Hepatocyte (in vitro differentiated cells): ENCODE data around the gene SOX6. TPM values are rescaled to one million over a fixed set of nuclear protein-coding genes. Genes with fewer than 3 reads are reported as not detected.

Experiments
- DNase-seq: peaks from one replicate; pipeline ENCODE4 v3.0.0-alpha.2; 2016; ENCODE audit warnings: low spot score
- H2AFZ ChIP-seq: fragments of 200-600 bp; sonication (generic); 2 replicates; pipeline ENCODE4 v1.6.0; 2016; ENCODE audit warnings: antibody characterized with exemption, mild to moderate bottlenecking
- H3K27ac ChIP-seq: fragments of 200-600 bp; sonication (generic); 2 replicates; pipeline ENCODE4 v1.5.1; 2016; ENCODE audit warnings: mild to moderate bottlenecking
- H3K27me3 ChIP-seq: fragments of 200-600 bp; sonication (generic); 2 replicates; pipeline ENCODE4 v1.6.1; 2016
- H3K36me3 ChIP-seq: fragments of 200-600 bp; sonication (generic); replicated peaks from 2 replicates; pipeline ENCODE4 v1.5.1; 2016; ENCODE audit warnings: low read depth; ENCODE audit not compliant: insufficient read depth
- H3K4me1 ChIP-seq: fragments of 200-600 bp; sonication (generic); 2 replicates; pipeline ENCODE4 v1.5.1; 2016; ENCODE audit warnings: mild to moderate bottlenecking, moderate library complexity; ENCODE audit not compliant: insufficient read depth
- H3K4me2 ChIP-seq: fragments of 200-600 bp; sonication (generic); 2 replicates; pipeline ENCODE4 v1.6.0; 2016
- H3K4me3 ChIP-seq: fragments of 200-600 bp; sonication (generic); 2 replicates; pipeline ENCODE4 v1.5.1; 2016; ENCODE audit warnings: mild to moderate bottlenecking
- H3K79me2 ChIP-seq: fragments of 200-600 bp; sonication (generic); 2 replicates; pipeline ENCODE4 v1.6.0; 2017; ENCODE audit warnings: mild to moderate bottlenecking
- H3K9me2 ChIP-seq: fragments of 200-600 bp; sonication (generic); replicated peaks from 2 replicates; pipeline ENCODE4 v1.6.0; 2017; ENCODE audit warnings: mild to moderate bottlenecking; ENCODE audit not compliant: insufficient read depth
- H3K9me3 ChIP-seq: fragments of 200-600 bp; sonication (generic); 2 replicates; pipeline ENCODE4 v1.5.1; 2016; ENCODE audit warnings: low read depth, mild to moderate bottlenecking
- H4K20me1 ChIP-seq: fragments of 200-600 bp; sonication (generic); 2 replicates; pipeline ENCODE4 v1.6.0; 2016; ENCODE audit warnings: mild to moderate bottlenecking; ENCODE audit not compliant: insufficient read depth, poor library complexity, severe bottlenecking
- CTCF ChIP-seq: fragments of 200-600 bp; sonication (generic); IDR thresholded peaks from 2 replicates; pipeline ENCODE4 v1.5.1; 2016; ENCODE audit warnings: antibody characterized with exemption, mild to moderate bottlenecking; ENCODE audit not compliant: poor library complexity
- EZH2 ChIP-seq: fragments of 200-600 bp; sonication (generic); IDR thresholded peaks from 2 replicates; pipeline ENCODE4 v1.6.1; 2016; ENCODE audit warnings: antibody characterized with exemption, mild to moderate bottlenecking, borderline replicate concordance
- EZH2phosphoT487 ChIP-seq: fragments of 200-600 bp; sonication (generic); IDR thresholded peaks from one replicate; pipeline ENCODE4 v1.6.1; 2018; ENCODE audit warnings: antibody characterized with exemption, mild to moderate bottlenecking, low read depth, moderate library complexity; ENCODE audit not compliant: unreplicated experiment, severe bottlenecking
- WGBS: methylation state at CpG from one replicate; pipeline ENCODE4 v1.1.6; 2016; ENCODE audit warnings: low lambda C conversion rate; ENCODE audit errors: missing lambda C conversion rate; 5-methylcytosine and 5-hydroxymethylcytosine counted together
- polyA plus RNA-seq: library from polyadenylated mRNA; unstranded; fragments of >200 nt; fragmentation: Nextera tagmentation; extraction: Ambion mirVana; gene quantifications from 2 replicates; pipeline ENCODE4 v1.2.1, GENCODE V29; 2016
- total RNA-seq: library from RNA; depleted of rRNA; stranded (reverse); fragments of >200 nt; gene quantifications from 2 replicates; pipeline ENCODE4 v1.2.3, GENCODE V29; 2014

Gene SOX6
- total and polyA plus RNA-seq, 2 experiments from 2014 or later = 23.2 to 75.7 TPM

DNA sequence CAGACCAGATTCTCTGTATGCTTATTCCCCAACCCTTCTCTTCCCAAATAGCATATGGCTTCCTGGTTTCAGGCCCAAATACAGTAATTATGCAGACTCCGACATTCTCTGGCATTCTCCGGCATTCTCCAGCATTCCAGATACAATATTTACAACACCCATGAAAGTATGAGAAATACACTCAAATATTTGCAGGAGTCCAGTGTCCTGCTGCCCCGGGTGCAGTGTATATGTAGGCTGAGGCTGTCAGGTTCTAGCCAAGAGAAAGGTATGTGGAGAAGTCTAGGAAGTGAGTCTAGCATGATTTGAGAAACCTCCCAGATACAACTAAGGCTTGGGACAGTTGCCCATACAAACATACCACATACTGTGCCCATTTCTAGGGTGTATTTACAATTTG is 160.7 kb downstream of the SOX6 start:
- Histone ChIP-seq H3K79me2 (peaks cover 5% of the 10 kb centered on the region), H2AFZ (no peak overlapping the region), H3K9me2 (no peaks in the 10 kb centered on the region), H4K20me1 (no peaks in the 10 kb centered on the region), H3K9me3 (no peaks in the 10 kb centered on the region), H3K4me1 (peaks cover 9% of the 10 kb centered on the region), H3K36me3 (no peaks in the 10 kb centered on the region), H3K4me2 (no peak overlapping the region), H3K27me3 (no peaks in the 10 kb centered on the region), H3K4me3 (no peak overlapping the region), H3K27ac (no peak overlapping the region)
- DNase-seq = no peak
- no peak for TF ChIP-seq EZH2phosphoT487
- WGBS = 62% methylated on average over 3 of the region's 3 CpGs

DNA sequence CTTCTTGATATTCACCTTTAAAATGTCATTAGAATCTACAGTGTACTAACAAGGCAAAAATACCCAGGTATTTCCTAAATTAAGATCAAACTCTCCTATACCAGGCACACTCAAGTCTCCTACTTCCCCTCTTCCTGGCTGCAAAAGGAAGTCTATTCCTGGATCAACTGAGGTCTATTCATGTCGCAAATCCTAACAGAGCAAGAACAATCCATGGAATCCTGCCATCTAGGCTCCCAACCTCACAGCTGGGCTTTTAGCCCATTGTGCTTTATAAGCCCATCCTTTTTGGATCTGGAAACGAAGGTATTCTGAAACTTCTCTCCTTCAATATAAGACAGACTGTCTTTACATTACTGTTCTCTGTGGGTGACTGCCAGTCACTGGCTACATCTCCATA is 161.8 kb downstream of the SOX6 start:
- peaks cover 5% of the 10 kb centered on the region for H3K79me2 ChIP-seq
- no peak overlapping the region for H3K4me2 ChIP-seq

GRCh38 chr11:16193897-16194381 is 162.4 kb downstream of the SOX6 start:
- H3K27ac ChIP-seq = no peak overlapping the region

More for the DNA sequence above, 161.8 kb downstream of the SOX6 start:
- WGBS = 73% methylated on average over 2 of the region's 2 CpGs
- H4K20me1 ChIP-seq = no peaks in the 10 kb centered on the region
- H2AFZ ChIP-seq = no peak overlapping the region
- H3K9me3 ChIP-seq = no peaks in the 10 kb centered on the region
- no peak for DNase-seq
- H3K27me3 ChIP-seq = no peaks in the 10 kb centered on the region
- H3K4me1 ChIP-seq = peaks cover 9% of the 10 kb centered on the region
- no peaks in the 10 kb centered on the region for H3K9me2 ChIP-seq
- no peak overlapping the region for H3K27ac ChIP-seq
- no peak for TF ChIP-seq EZH2phosphoT487
- no peak for TF ChIP-seq CTCF
- no peak for TF ChIP-seq EZH2
- no peaks in the 10 kb centered on the region for H3K36me3 ChIP-seq
- H3K4me3 ChIP-seq = no peak overlapping the region

DNA sequence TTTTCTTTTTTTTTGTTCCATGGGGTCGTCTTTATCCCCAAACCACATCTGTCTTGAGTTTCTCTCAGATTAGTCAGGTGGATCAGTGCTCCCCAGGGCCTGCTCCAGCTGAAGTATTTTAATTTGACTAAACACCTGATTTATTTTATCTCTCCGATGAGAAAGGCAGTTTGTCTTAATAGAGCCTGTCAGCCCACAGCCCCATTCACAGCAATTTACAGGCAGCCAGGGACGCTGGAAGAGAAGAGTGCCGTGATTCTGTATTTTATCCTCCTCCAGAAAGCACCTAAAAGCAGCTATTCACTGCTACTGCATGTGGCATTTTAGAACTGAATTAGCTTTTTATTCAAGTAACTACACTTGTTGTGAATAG is 164.5 kb downstream of the SOX6 start:
- no peaks in the 10 kb centered on the region for H4K20me1 ChIP-seq
- no peaks in the 10 kb centered on the region for H3K9me2 ChIP-seq
- H3K27ac ChIP-seq = no peak overlapping the region
- no peak for DNase-seq
- TF ChIP-seq CTCF (no peak), EZH2phosphoT487 (no peak)
- H3K27me3 ChIP-seq = no peaks in the 10 kb centered on the region
- H3K36me3 ChIP-seq = no peaks in the 10 kb centered on the region
- H3K4me2 ChIP-seq = peak overlapping the region; percentile 17
- H2AFZ ChIP-seq = no peak overlapping the region
- H3K4me1 ChIP-seq = peaks cover 9% of the 10 kb centered on the region
- 31% methylated on average over 4 of the region's 4 CpGs for WGBS
- no peaks in the 10 kb centered on the region for H3K9me3 ChIP-seq
- H3K4me3 ChIP-seq = no peak overlapping the region
- peaks cover 7% of the 10 kb centered on the region for H3K79me2 ChIP-seq

More at GRCh38 chr11:16193897-16194381, 162.4 kb downstream of the SOX6 start:
- Histone ChIP-seq H3K4me1 (peaks cover 9% of the 10 kb centered on the region), H3K9me2 (no peaks in the 10 kb centered on the region), H3K4me2 (no peak overlapping the region), H3K36me3 (no peaks in the 10 kb centered on the region), H4K20me1 (no peaks in the 10 kb centered on the region), H2AFZ (no peak overlapping the region), H3K9me3 (no peaks in the 10 kb centered on the region), H3K79me2 (peaks cover 5% of the 10 kb centered on the region), H3K27me3 (no peaks in the 10 kb centered on the region), H3K4me3 (no peak overlapping the region)
- 0% methylated on average over 1 of the region's 1 CpG for WGBS
- TF ChIP-seq EZH2phosphoT487 (no peak), CTCF (no peak), EZH2 (no peak)
- DNase-seq = no peak
